AG04449 (cell line): ENCODE measurements around the gene ATP7B.
"Not testable (repeated sequence)": the region's sequence is repeated elsewhere in the genome, so short reads cannot be mapped to it uniquely, and the experiment has no call there.

ENCODE experiments used
- CTCF ChIA-PET: fragments of 350-600 bp; formaldehyde crosslinking; extraction: SDS; loops from one replicate; lab custom pipeline; 2021; ENCODE audit warnings: antibody characterized with exemption; lab: Yijun Ruan, JAX
- POLR2A ChIA-PET: fragments of 400-600, 350-600 bp; formaldehyde crosslinking; extraction: SDS; loops from one replicate; lab custom pipeline; 2020; ENCODE audit warnings: antibody characterized with exemption, inconsistent platforms; lab: Yijun Ruan, JAX
- DNase-seq: peaks from one replicate; pipeline ENCODE4 v3.0.0-alpha.2; 2010; ENCODE audit warnings: low read depth, low spot score
- H3K4me3 ChIP-seq: 2 replicates; pipeline ENCODE4 v1.5.1; 2011; ENCODE audit warnings: low read depth, mild to moderate bottlenecking, control low read depth, low read length
- CTCF ChIP-seq: IDR thresholded peaks from one replicate; pipeline ENCODE4 v1.5.1; 2011; ENCODE audit warnings: mild to moderate bottlenecking, moderate library complexity, low read length, control low read depth, inconsistent platforms; ENCODE audit not compliant: insufficient read depth; ENCODE audit errors: missing control alignments

The ATP7B gene

DNA sequence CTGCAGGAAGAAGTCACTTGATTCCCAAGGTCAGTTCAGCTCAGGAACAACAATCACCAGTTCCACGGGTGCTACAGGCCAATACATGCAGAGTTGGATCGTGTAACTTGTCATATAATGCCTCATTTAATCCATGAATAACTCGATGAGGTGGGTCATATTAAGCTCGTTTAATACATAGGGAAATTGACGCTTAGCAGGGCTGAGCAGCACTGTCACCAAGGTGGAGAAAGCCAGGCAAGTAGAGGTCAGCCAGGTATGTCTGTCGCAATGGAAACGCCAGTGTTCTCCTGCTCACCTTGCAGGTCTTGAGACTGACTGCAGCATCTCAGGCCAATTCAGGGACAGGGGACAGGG is 97.1 kb downstream of the ATP7B start:
- no peak overlapping the region for H3K4me3 ChIP-seq
- DNase-seq: no peak
- TF ChIP-seq CTCF: no peak
- POLR2A ChIA-PET: no interaction called here
- CTCF ChIA-PET: interaction anchor here (0.6 kb wide), 1 partner anchor 17 kb away, joined by 3 read pairs; no protein-coding TSS in a partner anchor

- no peak for TF ChIP-seq CTCF
- no peak for DNase-seq
- no peak overlapping the region for H3K4me3 ChIP-seq
- ChIA-PET CTCF (interaction anchor here (0.6 to 1.3 kb wide), 2 partner anchors 17 to 537 kb away, joined by 3 to 4 read pairs; partner anchors contain the start of gene VPS36), POLR2A (no interaction called here)
Measured at GRCh38 chr13:51913421-51914136, 97.7 kb downstream of the ATP7B start.

DNA sequence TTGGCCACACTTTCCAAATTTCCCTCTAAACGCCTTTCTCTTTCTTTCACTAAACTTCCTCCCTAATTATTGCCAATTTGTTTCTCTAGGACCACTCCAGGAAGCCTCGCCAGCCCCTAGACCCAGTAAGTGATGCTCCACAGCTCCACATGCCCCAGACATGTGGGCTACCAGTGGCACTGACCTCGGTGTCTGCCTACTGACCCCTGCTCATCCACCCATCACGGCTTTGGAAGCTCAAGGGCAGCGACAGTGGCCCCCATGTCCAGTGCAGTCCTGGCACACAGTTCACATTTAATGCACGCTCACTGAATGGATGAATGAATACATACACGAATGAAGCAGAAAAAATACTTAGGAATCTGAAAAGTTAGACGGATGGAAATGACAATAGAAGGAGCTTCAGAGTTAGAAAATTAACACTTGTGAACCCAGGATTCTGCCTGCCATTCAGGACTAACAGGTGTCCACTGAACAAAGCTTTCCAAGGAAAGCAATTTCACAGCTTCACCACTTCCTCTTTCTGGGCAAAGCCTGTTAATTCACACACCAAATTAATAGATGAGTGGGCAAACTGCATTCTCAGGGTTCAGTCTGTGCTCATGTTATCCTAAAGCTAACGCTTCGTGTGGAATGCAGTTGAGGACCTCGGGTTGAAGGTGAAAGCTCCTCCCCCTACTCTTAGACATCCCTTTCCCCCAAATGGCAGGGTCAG is 98.6 kb downstream of the ATP7B start:
- H3K4me3 ChIP-seq: no peak overlapping the region
- no peak for TF ChIP-seq CTCF
- ChIA-PET POLR2A (no interaction called here), CTCF (interaction anchor here (0.7 to 1.3 kb wide), 2 partner anchors 16 to 538 kb away, joined by 3 to 4 read pairs; partner anchors contain the start of gene VPS36)
- no peak for DNase-seq

- DNase-seq: no peak
- POLR2A ChIA-PET: no interaction called here
- TF ChIP-seq CTCF: no peak
- CTCF ChIA-PET: interaction anchor here (1.3 kb wide), 1 partner anchor 539 kb away, joined by 4 read pairs; the partner anchor contains the start of gene VPS36
- H3K4me3 ChIP-seq: no peak overlapping the region
Measured at GRCh38 chr13:51912091-51912490, 99.2 kb downstream of the ATP7B start.

DNA sequence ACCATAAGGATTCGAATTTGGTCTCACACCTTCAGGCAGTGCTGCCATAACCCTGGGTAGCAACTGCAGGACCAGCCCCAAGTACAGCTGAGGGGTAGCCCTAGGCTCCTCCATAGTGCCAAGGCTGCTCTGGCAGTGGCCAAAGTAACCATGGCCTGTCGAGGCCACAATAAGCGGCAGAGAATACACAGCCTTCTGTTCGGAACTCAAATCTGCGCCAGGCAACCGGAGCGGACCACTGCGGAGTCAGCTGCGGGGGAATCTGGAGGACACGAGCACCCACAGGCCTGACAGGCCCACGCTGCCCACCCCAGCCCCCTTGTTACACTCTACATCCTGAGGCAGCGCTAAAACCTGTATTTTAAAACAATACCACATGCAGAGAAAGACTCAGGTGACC is 100.7 kb downstream of the ATP7B start:
- DNase-seq: no peak
- ChIA-PET POLR2A (no interaction called here), CTCF (no interaction called here)
- no peak overlapping the region for H3K4me3 ChIP-seq
- no peak for TF ChIP-seq CTCF

GRCh38 chr13:51909265-51909664 is 102.0 kb downstream of the ATP7B start:
- POLR2A ChIA-PET, H3K4me3 ChIP-seq: not testable (repeated sequence)
- CTCF ChIA-PET: interaction anchor here (0.9 kb wide), 1 partner anchor 218 kb away, joined by 3 read pairs; no protein-coding TSS in a partner anchor

More at GRCh38 chr13:51909265-51909664, 102.0 kb downstream of the ATP7B start:
- not testable (repeated sequence) for DNase-seq
